Activated naive CD8-positive, alpha-beta T cell treated with anti-CD3 and anti-CD28 coated beads for 36 hours (primary cell): ENCODE data around the gene KMT2A. TPM values are rescaled to one million over a fixed set of nuclear protein-coding genes. Genes with fewer than 3 reads are reported as not detected.

ENCODE experiments used
- DNase-seq: peaks from one replicate; pipeline ENCODE4 v3.0.0; 2021
- H3K27ac Mint-ChIP-seq: one replicate; pipeline ENCODE4 v1.8.0; 2022; ENCODE audit warnings: mild to moderate bottlenecking, moderate library complexity, mixed read lengths
- H3K27me3 Mint-ChIP-seq: one replicate; pipeline ENCODE4 v1.8.0; 2022; ENCODE audit warnings: mild to moderate bottlenecking, mixed read lengths
- H3K36me3 Mint-ChIP-seq: one replicate; pipeline ENCODE4 v1.8.0; 2021; ENCODE audit warnings: mild to moderate bottlenecking, mixed read lengths
- H3K4me1 Mint-ChIP-seq: one replicate; pipeline ENCODE4 v1.8.0; 2021; ENCODE audit warnings: mixed read lengths
- H3K4me3 Mint-ChIP-seq: one replicate; pipeline ENCODE4 v1.8.0; 2022; ENCODE audit warnings: mild to moderate bottlenecking, moderate library complexity, mixed read lengths
- H3K9me3 Mint-ChIP-seq: one replicate; pipeline ENCODE4 v1.8.0; 2022; ENCODE audit warnings: mixed read lengths
- total RNA-seq, 2 experiments: library from RNA; stranded (reverse); gene quantifications; one replicate each; pipeline ENCODE4 v1.2.3, GENCODE V29; 2021

Gene KMT2A
- total RNA-seq, 2 experiments from 2014 or later = 55.8 to 58.9 TPM

GRCh38 chr11:118491041-118491440 lies 54.7 kb downstream of the KMT2A start:
- Mint-ChIP-seq H3K36me3 (peaks cover 18% of the 10 kb centered on the region), H3K9me3 (no peaks in the 10 kb centered on the region), H3K4me3 (no peak overlapping the region), H3K27ac (peak overlapping the region; percentile 88), H3K4me1 (peaks cover 5% of the 10 kb centered on the region), H3K27me3 (no peaks in the 10 kb centered on the region)
- peak; percentile 3 for DNase-seq

- no peak for DNase-seq
- Mint-ChIP-seq H3K36me3 (peaks cover 15% of the 10 kb centered on the region), H3K9me3 (no peaks in the 10 kb centered on the region), H3K4me3 (no peak overlapping the region), H3K4me1 (peaks cover under 1% of the 10 kb centered on the region), H3K27ac (peak overlapping the region; percentile 22), H3K27me3 (no peaks in the 10 kb centered on the region)
Measured at GRCh38 chr11:118497831-118498230, 61.5 kb downstream of the KMT2A start.

- Mint-ChIP-seq H3K36me3 (peaks cover 23% of the 10 kb centered on the region), H3K4me1 (peaks cover 2% of the 10 kb centered on the region), H3K27ac (peak overlapping the region; percentile 30), H3K27me3 (no peaks in the 10 kb centered on the region), H3K4me3 (no peak overlapping the region), H3K9me3 (no peaks in the 10 kb centered on the region)
- no peak for DNase-seq
Measured at GRCh38 chr11:118503216-118503615, 66.9 kb downstream of the KMT2A start.

- Mint-ChIP-seq H3K4me1 (peaks cover 4% of the 10 kb centered on the region), H3K9me3 (no peaks in the 10 kb centered on the region)
Measured at GRCh38 chr11:118511601-118512000, 75.3 kb downstream of the KMT2A start.

GRCh38 chr11:118514103-118514502 lies 77.8 kb downstream of the KMT2A start:
- Mint-ChIP-seq H3K27ac (peak overlapping the region; percentile 27), H3K4me1 (peaks cover 4% of the 10 kb centered on the region), H3K9me3 (no peaks in the 10 kb centered on the region), H3K36me3 (peaks cover 11% of the 10 kb centered on the region), H3K4me3 (no peak overlapping the region), H3K27me3 (no peaks in the 10 kb centered on the region)
- DNase-seq = no peak

More at GRCh38 chr11:118511601-118512000, 75.3 kb downstream of the KMT2A start:
- H3K4me3 Mint-ChIP-seq = no peak overlapping the region
- H3K27ac Mint-ChIP-seq = no peak overlapping the region
- DNase-seq = no peak
- H3K27me3 Mint-ChIP-seq = no peaks in the 10 kb centered on the region
- H3K36me3 Mint-ChIP-seq = peaks cover 11% of the 10 kb centered on the region

GRCh38 chr11:118519549-118519948 lies 83.3 kb downstream of the KMT2A start:
- H3K4me1 Mint-ChIP-seq = no peaks in the 10 kb centered on the region
- H3K27ac Mint-ChIP-seq = peak overlapping the region; percentile 32
- H3K4me3 Mint-ChIP-seq = no peak overlapping the region
- peaks cover 13% of the 10 kb centered on the region for H3K36me3 Mint-ChIP-seq
- no peaks in the 10 kb centered on the region for H3K9me3 Mint-ChIP-seq
- no peaks in the 10 kb centered on the region for H3K27me3 Mint-ChIP-seq
- no peak for DNase-seq

GRCh38 chr11:118521892-118522311 lies 85.6 kb downstream of the KMT2A start:
- no peaks in the 10 kb centered on the region for H3K27me3 Mint-ChIP-seq
- peaks cover 2% of the 10 kb centered on the region for H3K4me1 Mint-ChIP-seq
- DNase-seq = no peak
- peaks cover 11% of the 10 kb centered on the region for H3K36me3 Mint-ChIP-seq
- H3K27ac Mint-ChIP-seq = no peak overlapping the region
- no peak overlapping the region for H3K4me3 Mint-ChIP-seq
- H3K9me3 Mint-ChIP-seq = no peaks in the 10 kb centered on the region

GRCh38 chr11:118522571-118523072 lies 86.3 kb downstream of the KMT2A start:
- Mint-ChIP-seq H3K36me3 (peaks cover 11% of the 10 kb centered on the region), H3K27ac (no peak overlapping the region)

GRCh38 chr11:118524356-118524755 lies 88.1 kb downstream of the KMT2A start:
- H3K9me3 Mint-ChIP-seq = no peaks in the 10 kb centered on the region
- H3K4me1 Mint-ChIP-seq = peaks cover 11% of the 10 kb centered on the region
- no peak for DNase-seq
- H3K27ac Mint-ChIP-seq = no peak overlapping the region
- no peaks in the 10 kb centered on the region for H3K27me3 Mint-ChIP-seq
- no peak overlapping the region for H3K4me3 Mint-ChIP-seq
- peaks cover 11% of the 10 kb centered on the region for H3K36me3 Mint-ChIP-seq

More at GRCh38 chr11:118522571-118523072, 86.3 kb downstream of the KMT2A start:
- no peak for DNase-seq
- Mint-ChIP-seq H3K4me3 (no peak overlapping the region), H3K9me3 (no peaks in the 10 kb centered on the region), H3K27me3 (no peaks in the 10 kb centered on the region), H3K4me1 (peaks cover 6% of the 10 kb centered on the region)

GRCh38 chr11:118524757-118525470 lies 88.6 kb downstream of the KMT2A start:
- no peak for DNase-seq
- Mint-ChIP-seq H3K36me3 (peaks cover 5% of the 10 kb centered on the region), H3K9me3 (no peaks in the 10 kb centered on the region), H3K27me3 (no peaks in the 10 kb centered on the region), H3K4me3 (no peak overlapping the region), H3K4me1 (peaks cover 17% of the 10 kb centered on the region), H3K27ac (no peak overlapping the region)

- H3K27ac Mint-ChIP-seq = no peak overlapping the region
- H3K27me3 Mint-ChIP-seq = no peaks in the 10 kb centered on the region
Measured at GRCh38 chr11:118526688-118527087, 90.4 kb downstream of the KMT2A start.

GRCh38 chr11:118527109-118527508 lies 90.8 kb downstream of the KMT2A start, which contains the start of gene TTC36:
Gene TTC36, plus strand, starts transcription at chr11:118527474. Its CDS starts 21 bp downstream, at chr11:118527495.
- Mint-ChIP-seq H3K9me3 (no peaks in the 10 kb centered on the region), H3K36me3 (peaks cover 4% of the 10 kb centered on the region), H3K4me3 (no peak within 1 kb of the TSS), H3K4me1 (peaks cover 22% of the 10 kb centered on the region), H3K27me3 (no peaks in the 10 kb centered on the region), H3K27ac (no peak within 1 kb of the TSS)
- no peak for DNase-seq

More at GRCh38 chr11:118526688-118527087, 90.4 kb downstream of the KMT2A start:
- peaks cover 4% of the 10 kb centered on the region for H3K36me3 Mint-ChIP-seq
- H3K4me1 Mint-ChIP-seq = peaks cover 20% of the 10 kb centered on the region
- H3K4me3 Mint-ChIP-seq = no peak overlapping the region
- H3K9me3 Mint-ChIP-seq = no peaks in the 10 kb centered on the region
- no peak for DNase-seq

GRCh38 chr11:118528511-118528910 lies 92.2 kb downstream of the KMT2A start:
- Mint-ChIP-seq H3K4me1 (peaks cover 22% of the 10 kb centered on the region), H3K9me3 (no peaks in the 10 kb centered on the region), H3K27ac (no peak overlapping the region), H3K36me3 (peaks cover 2% of the 10 kb centered on the region), H3K4me3 (no peak overlapping the region), H3K27me3 (no peaks in the 10 kb centered on the region)
- DNase-seq = no peak

GRCh38 chr11:118529584-118530175 lies 93.4 kb downstream of the KMT2A start:
- H3K4me1 Mint-ChIP-seq = peaks cover 22% of the 10 kb centered on the region

GRCh38 chr11:118530180-118530682 lies 93.9 kb downstream of the KMT2A start:
- H3K36me3 Mint-ChIP-seq = no peaks in the 10 kb centered on the region

More at GRCh38 chr11:118529584-118530175, 93.4 kb downstream of the KMT2A start:
- H3K27ac Mint-ChIP-seq = peak overlapping the region; percentile 62
- no peaks in the 10 kb centered on the region for H3K27me3 Mint-ChIP-seq
- peak overlapping the region; percentile 86 for H3K4me3 Mint-ChIP-seq
- H3K36me3 Mint-ChIP-seq = no peaks in the 10 kb centered on the region
- no peak for DNase-seq
- no peaks in the 10 kb centered on the region for H3K9me3 Mint-ChIP-seq

More at GRCh38 chr11:118530180-118530682, 93.9 kb downstream of the KMT2A start:
- no peak for DNase-seq
- H3K27me3 Mint-ChIP-seq = no peaks in the 10 kb centered on the region
- peak overlapping the region; percentile 62 for H3K27ac Mint-ChIP-seq
- no peaks in the 10 kb centered on the region for H3K9me3 Mint-ChIP-seq
- peaks cover 22% of the 10 kb centered on the region for H3K4me1 Mint-ChIP-seq
- peak overlapping the region; percentile 86 for H3K4me3 Mint-ChIP-seq
